ENCODE measurements around the gene PREX1. TPM values are rescaled to one million over a fixed set of nuclear protein-coding genes. Genes with fewer than 3 reads are reported as not detected.

Gene PREX1
- total and polyA plus RNA-seq, 2 donors from 2014 or later = 8.5 to 38.2 TPM

GRCh38 chr20:48716541-48716940 lies 111.3 kb downstream of the PREX1 start:
- Histone ChIP-seq H3K9ac (ENCODE audit: low read length in 3 of 3) (no peak overlapping the region), H3K4me1 (ENCODE audit: control insufficient read depth in 2 of 3, insufficient read depth in 2 of 3, low read depth in 1 of 3, low read length in 3 of 3) (peaks cover 0 to 11% (median 0%) of the 10 kb centered on the region in 3 donors), H3K36me3 (ENCODE audit: control insufficient read depth in 2 of 3, insufficient read depth in 3 of 3, low read length in 3 of 3) (no peaks in the 10 kb centered on the region), H3K27me3 (ENCODE audit: control insufficient read depth, insufficient read depth, low read length) (no peaks in the 10 kb centered on the region), H3K9me3 (ENCODE audit: control insufficient read depth in 2 of 3, insufficient read depth in 1 of 3, low read length in 3 of 3) (no peaks in the 10 kb centered on the region), H3K4me3 (ENCODE audit: low read length in 3 of 3) (no peak overlapping the region), H3K27ac (ENCODE audit: low read depth in 2 of 2, low read length in 2 of 2) (no peak overlapping the region)
- FAIRE-seq (no peak), DNase-seq (no peak)
- TF ChIP-seq CTCF (IDR thresholded peaks at IDR 0.05; ENCODE audit: borderline replicate concordance, extremely low read depth, insufficient read depth) = no peak
- intact Hi-C loops (cut with DNase I) = no loop called here

DNA sequence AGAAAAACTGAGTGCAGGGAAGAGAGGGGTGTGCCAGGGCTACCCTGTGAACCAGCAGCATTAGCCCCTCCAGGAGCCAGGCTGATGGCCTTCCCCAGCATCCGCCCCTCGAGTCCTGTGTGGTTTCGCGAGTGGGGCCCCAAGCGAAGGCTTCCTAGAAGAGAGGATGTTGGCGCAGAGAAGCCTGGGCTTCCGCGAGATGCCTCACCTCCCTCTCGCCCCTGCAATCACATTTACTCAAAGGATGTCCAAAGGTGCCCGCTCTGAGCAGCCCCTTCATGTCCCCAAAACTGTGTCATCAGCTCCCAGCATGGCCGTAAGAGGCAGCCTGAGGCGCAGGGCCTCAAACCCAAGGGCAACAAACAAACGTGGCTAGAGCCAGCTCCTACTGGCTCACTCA lies 111.7 kb downstream of the PREX1 start:
- TF ChIP-seq CTCF (IDR thresholded peaks at IDR 0.05; ENCODE audit: borderline replicate concordance, extremely low read depth, insufficient read depth) = no peak
- H3K27ac ChIP-seq (ENCODE audit: low read depth in 2 of 2, low read length in 2 of 2) = no peak overlapping the region
- H3K36me3 ChIP-seq (ENCODE audit: control insufficient read depth in 2 of 3, insufficient read depth in 3 of 3, low read length in 3 of 3) = no peaks in the 10 kb centered on the region

DNA sequence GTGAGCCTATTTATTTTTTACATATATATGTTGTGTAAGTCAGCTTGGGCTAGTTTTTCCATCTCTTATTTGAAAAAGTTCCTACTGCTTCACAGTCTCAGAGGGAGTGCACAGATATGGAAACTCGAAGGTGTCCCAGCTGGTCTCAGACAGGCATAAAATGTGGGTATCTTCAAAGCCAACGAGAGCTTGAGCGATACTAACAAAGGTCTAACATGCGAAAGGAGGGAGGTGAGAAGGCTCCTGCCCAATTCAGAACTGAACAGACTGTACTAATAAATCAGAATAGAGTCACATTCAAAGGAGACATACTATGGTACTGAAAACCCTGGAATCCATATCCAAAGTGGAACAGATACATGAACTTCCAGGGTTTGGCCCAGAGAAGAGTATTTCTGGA lies 113.0 kb downstream of the PREX1 start:
- H3K9ac ChIP-seq (ENCODE audit: low read length in 3 of 3) = no peak overlapping the region
- no peak overlapping the region for H3K4me3 ChIP-seq (ENCODE audit: low read length in 3 of 3)
- FAIRE-seq (no peak), DNase-seq (no peak)
- no peak overlapping the region for H3K27ac ChIP-seq (ENCODE audit: low read depth in 2 of 2, low read length in 2 of 2)
- no peak for TF ChIP-seq CTCF (IDR thresholded peaks at IDR 0.05; ENCODE audit: borderline replicate concordance, extremely low read depth, insufficient read depth)
- intact Hi-C loops (cut with DNase I) = no loop called here
- H3K4me1 ChIP-seq (ENCODE audit: control insufficient read depth in 2 of 3, insufficient read depth in 2 of 3, low read depth in 1 of 3, low read length in 3 of 3) = peaks cover 0 to 15% (median 0%) of the 10 kb centered on the region in 3 donors
- no peaks in the 10 kb centered on the region for H3K9me3 ChIP-seq (ENCODE audit: control insufficient read depth in 2 of 3, insufficient read depth in 1 of 3, low read length in 3 of 3)
- no peaks in the 10 kb centered on the region for H3K27me3 ChIP-seq (ENCODE audit: control insufficient read depth, insufficient read depth, low read length)
- H3K36me3 ChIP-seq (ENCODE audit: control insufficient read depth in 2 of 3, insufficient read depth in 3 of 3, low read length in 3 of 3) = no peaks in the 10 kb centered on the region

More for the DNA sequence above, 111.7 kb downstream of the PREX1 start:
- no peak for DNase-seq
- no peak overlapping the region for H3K9ac ChIP-seq (ENCODE audit: low read length in 3 of 3)
- no peak overlapping the region for H3K4me3 ChIP-seq (ENCODE audit: low read length in 3 of 3)
- intact Hi-C loops (cut with DNase I) = no loop called here
- H3K9me3 ChIP-seq (ENCODE audit: control insufficient read depth in 2 of 3, insufficient read depth in 1 of 3, low read length in 3 of 3) = no peaks in the 10 kb centered on the region
- no peak for FAIRE-seq
- H3K4me1 ChIP-seq (ENCODE audit: control insufficient read depth in 2 of 3, insufficient read depth in 2 of 3, low read depth in 1 of 3, low read length in 3 of 3) = peaks cover 0 to 11% (median 0%) of the 10 kb centered on the region in 3 donors
- H3K27me3 ChIP-seq (ENCODE audit: control insufficient read depth, insufficient read depth, low read length) = no peaks in the 10 kb centered on the region

All from kidney (tissue), 14 donors.